Left lobe of liver (tissue), 2 donors: ENCODE data around the gene MYOD1. TPM values are rescaled to one million over a fixed set of nuclear protein-coding genes. Genes with fewer than 3 reads are reported as not detected.

Experiments
- ATAC-seq: fragments of 200-7000 bp; cut with Tn5 transposase; one replicate; pipeline ENCODE4 v1.9.1; 2020; ENCODE audit warnings: mild to moderate bottlenecking, moderate library complexity
- DNase-seq: peaks from one replicate; pipeline ENCODE4 v3.0.0-alpha.2; 2020; ENCODE audit warnings: low spot score
- total RNA-seq: library from RNA; stranded (reverse); gene quantifications from one replicate; pipeline ENCODE4 v1.2.1, GENCODE V29; 2021
- donor health status: DM: no; HTN: no; CAD: no; lungs with moderate emphysema.
- donor health status: DM: no; HTN: yes; CAD: no.

The MYOD1 gene
- not detected for total RNA-seq

DNA sequence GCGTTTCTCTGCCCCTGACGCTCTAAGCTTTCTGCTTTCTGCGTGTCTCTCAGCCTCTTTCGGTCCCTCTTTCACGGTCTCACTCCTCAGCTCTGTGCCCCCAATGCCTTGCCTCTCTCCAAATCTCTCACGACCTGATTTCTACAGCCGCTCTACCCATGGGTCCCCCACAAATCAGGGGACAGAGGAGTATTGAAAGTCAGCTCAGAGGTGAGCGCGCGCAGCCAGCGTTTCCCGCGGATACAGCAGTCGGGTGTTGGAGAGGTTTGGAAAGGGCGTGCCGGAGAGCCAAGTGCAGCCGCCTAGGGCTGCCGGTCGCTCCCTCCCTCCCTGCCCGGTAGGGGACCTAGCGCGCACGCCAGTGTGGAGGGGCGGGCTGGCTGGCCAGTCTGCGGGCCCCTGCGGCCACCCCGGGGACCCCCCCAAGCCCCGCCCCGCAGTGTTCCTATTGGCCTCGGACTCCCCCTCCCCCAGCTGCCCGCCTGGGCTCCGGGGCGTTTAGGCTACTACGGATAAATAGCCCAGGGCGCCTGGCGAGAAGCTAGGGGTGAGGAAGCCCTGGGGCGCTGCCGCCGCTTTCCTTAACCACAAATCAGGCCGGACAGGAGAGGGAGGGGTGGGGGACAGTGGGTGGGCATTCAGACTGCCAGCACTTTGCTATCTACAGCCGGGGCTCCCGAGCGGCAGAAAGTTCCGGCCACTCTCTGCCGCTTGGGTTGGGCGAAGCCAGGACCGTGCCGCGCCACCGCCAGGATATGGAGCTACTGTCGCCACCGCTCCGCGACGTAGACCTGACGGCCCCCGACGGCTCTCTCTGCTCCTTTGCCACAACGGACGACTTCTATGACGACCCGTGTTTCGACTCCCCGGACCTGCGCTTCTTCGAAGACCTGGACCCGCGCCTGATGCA lies at the start of gene MYOD1:
TSS of gene MYOD1 (plus strand) at position 544 of the 910 bp plus-strand sequence. CDS start at position 756, 212 bp downstream.
- DNase-seq (no peak), ATAC-seq (peak; percentile 44)

DNA sequence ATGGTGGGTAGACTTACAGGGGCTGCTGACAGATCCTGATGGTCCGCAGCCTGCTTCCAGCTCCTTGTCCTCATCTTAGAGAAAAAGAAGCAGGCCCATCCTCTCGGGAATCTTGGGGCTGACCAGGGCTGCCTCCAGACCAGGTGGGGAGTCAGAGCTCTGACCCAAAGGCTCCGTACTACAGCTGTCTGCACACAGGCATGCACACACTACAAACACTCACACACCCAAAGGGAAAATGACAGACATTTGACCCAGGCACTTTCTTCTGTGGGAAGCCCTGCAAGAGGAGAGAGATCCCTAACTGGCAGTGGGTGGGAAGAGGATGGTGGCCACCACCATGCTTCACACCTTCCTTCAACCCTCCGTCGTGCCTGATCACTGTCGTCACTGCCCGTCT lies 46.9 kb upstream of the MYOD1 start:
- DNase-seq (no peak), ATAC-seq (no peak)

DNA sequence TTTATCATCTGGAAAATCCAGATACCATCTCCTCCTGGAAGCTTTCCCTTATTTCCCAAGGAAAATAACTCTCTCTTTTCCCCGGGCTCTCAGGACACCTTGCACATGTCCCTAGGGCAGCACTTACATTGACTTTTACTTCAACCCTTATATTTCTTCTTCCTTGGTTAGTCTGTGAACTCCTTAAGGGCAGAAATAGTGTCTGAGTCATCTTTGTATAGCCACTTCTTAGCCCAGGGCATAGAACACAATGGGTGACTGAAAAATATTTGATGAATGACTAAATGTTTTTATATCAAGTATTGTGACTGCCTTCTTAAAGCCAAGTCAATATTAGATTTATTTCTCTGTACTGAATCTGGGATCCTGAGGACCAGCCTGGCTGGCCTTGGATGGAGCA lies 45.4 kb upstream of the MYOD1 start:
- DNase-seq: no peak
- ATAC-seq: no peak

DNA sequence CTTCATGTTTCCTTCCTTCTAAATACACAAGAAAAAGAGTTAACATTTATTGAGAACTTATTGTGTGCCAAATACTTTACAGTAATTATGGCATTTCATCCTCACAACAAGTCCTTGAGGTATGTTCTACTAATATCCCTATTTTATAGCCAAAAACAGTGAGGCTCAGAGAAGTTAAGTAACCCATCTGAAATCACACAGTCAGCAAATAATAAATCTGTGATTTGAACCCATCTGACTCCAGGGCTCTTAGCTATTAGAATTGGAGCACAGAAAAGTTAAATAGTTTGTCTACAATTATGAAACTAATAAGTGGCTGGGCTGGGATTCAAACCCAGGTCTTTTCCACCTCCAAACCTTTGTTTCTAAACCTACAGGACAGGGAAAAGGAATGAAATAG lies 36.5 kb upstream of the MYOD1 start:
- no peak for DNase-seq
- no peak for ATAC-seq

DNA sequence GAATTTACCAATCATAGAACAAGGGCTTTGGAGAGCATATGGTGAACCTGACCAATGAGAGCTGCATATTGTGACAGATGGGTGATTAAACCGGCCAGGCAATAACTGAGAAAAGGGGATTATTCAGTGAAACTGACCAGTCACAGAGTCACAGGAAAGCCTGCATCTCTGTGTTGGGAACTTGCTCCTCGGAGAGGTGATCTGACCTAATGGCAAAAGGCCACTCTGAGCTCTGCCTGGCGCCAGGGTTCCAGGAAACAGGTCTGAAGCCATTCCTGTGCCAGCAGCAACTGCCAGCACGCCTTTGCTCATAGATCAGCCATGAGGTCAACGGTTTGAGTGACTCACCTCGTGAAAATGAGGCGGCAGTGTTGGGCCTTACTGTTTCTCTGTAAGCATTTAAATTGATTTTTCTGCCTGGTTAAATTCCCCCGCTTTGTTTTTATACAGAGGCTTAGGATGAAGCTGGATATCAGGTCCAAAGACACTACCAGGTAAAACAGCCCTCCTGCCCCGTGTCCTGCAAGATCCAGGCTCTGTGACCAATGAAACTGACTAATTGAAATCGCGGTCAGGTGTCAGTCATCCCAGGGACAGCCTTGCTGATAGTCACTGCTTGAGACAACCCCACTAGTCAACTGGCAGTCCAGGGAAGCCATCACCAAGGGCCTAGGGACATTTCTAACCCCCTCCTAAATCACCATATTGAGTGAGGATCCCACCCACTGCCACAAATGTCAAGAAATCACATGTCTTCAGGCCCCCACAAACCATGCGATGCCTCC lies 35.8 kb upstream of the MYOD1 start:
- DNase-seq: peak; percentile 60
- peak; percentile 85 for ATAC-seq

DNA sequence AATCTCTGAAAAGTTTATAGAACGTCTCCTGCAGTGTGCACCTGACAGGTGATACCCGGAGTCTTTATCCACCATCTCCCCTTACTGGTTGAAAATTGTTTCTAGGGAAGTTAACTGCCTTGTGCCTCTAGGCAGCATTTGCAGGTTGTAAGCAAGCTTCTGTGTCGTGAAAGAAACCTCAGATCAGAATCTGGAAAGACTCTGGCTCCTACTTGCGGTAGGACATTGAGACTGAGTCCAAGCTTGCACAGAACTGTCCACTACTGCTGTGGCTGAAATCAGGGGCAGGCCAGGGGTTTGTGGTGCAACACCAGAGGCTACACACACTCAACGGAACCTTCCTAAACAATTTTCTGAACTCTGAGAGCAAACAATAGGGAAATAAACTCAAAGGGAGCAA lies 34.8 kb upstream of the MYOD1 start:
- DNase-seq (no peak), ATAC-seq (no peak)

DNA sequence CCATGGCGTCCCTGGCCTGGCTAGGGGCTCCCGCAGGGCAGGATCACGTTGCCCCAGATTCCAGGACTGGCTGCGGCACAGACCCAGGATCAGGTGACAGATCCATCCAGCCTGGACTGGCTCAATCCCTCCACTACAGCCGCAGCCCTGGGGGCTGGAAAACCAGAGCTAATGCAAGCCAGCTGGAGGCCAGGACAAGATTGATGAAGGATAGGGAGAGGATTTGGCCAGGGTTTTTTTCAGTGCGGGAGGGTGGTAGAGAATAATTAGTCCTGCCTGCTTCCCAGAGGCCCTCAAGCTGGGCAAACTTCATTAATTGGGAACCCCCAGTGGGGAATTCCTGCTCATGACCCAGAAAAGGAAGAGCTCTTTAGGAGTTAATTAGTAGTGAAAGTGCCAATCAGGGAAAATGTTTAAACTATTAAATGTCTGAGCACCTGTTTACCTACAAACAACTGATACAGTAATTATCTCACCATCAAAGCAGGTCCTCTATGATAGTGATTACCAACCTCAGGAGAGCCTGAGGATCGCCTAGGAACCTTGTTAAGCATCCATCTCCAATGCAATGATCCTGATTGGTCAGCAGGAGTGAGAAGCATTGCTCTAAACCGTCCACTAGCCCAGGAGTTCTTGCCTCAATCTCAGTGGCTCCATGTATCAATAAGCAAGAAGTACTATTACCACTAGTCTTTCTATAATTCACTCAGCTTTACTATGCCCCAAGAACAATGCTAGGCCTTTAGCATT lies 33.0 kb upstream of the MYOD1 start:
- ATAC-seq: no peak
- DNase-seq: no peak

DNA sequence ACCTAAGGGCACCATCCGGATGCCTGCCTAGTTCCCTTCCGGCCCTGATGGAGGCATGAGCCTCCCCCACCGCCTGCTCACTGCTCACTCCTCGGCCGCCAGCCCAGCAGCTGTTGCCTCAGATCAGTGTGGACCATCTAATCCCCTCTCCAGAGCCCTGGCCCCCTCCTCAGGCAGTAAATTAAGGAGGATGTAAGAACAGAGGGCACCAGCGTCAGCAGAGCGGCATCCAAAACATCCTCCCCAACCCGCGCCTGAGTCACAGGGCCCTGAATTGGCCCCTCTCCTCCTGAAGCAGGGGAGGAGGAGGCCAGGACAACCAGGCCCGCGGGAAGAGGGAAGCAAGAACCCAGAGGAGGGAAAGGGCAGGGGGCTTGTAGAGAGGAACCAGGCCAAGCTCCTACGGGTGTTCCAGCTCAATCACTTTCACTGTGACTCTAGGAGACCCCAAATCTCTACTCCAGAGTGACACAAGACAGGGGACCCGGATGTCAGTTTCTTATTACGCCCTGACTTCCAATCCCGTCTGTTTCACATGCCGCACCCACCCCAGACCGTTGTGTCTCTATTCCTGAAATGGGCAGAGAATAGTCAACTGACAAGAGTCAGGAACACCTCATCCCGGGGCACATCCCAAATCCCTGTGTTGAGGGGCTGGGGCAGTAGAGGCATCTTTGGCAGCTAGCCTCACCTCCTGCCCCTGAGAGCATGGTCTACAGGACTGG lies 31.3 kb upstream of the MYOD1 start:
- ATAC-seq: no peak
- DNase-seq: no peak

DNA sequence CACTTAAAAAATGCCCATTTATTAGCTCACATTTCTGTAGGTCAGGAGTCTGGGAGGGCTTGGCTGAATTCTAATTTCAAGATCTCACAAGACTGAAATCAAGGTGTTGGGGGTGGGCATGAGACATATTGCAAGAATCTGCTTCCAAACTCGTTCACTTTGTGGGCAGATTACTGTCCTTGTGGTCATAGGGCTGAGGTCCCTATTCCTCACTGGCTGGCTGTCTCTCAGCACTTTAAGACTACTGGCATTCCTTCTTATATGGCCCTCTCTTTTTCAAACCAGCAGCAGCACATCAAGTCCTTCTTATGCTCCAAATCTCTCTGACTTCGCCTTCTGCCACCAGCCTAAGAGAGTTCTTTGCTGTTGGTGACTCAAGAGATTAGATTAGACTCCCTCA lies 27.8 kb upstream of the MYOD1 start:
- ATAC-seq (no peak), DNase-seq (no peak)

DNA sequence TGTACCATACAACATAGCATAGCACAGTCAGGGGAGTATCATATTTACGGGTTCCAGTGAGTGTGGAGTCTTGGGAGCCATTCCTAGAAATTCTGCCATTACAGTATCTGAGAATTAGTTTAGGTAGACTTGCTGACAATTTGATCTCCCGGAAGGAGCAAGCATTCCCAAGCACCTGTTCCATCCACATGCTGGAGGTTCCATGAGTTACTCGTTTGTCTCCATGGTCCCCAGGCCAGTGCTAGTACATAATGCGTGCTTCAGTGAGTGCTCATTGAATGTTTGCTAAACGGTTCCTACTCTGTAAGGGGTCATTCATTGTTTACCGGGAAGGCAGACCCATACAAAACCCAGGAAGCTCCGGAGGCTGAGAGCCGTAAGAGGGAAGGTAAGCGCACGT lies 27.4 kb upstream of the MYOD1 start:
- ATAC-seq (no peak), DNase-seq (no peak)

DNA sequence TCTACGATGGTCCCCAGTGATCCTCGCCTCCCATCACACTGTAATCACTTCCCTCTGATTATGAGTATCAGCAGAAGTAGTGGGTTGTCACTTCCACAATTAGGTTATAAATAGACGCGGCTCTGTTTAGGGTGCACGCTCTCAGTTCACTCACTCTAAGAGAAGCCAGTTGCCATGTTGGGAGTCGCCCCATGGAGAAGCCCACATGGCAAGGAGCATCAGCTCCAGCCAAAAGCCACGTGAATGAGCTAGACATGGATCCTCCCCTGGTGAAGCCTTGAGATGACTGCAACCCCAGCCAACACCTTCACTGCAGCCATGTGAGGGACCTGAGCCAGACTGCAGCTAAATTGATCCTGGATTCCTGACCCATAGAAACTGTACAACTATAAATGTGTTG lies 26.4 kb upstream of the MYOD1 start:
- no peak for ATAC-seq
- DNase-seq: no peak

DNA sequence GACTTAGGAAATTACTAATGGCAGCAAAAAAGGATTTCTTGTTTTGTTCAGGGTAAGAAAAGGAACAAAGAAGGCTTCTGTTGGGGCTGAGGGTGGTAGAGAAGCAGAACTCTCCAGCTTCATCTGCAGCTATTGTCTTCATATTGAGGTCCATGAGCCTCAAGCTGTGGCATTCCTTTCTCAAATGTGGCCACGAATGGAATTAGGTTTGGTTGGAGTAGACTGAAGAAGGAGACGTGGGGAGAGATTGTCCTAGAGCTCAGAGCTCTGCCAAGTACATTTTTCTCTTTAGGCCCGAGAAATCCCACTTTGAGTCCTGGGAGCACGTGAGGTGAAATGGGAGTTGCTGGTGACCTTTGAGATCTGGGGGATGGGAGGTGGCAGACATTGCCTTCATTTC lies 25.8 kb upstream of the MYOD1 start:
- no peak for ATAC-seq
- DNase-seq: no peak

DNA sequence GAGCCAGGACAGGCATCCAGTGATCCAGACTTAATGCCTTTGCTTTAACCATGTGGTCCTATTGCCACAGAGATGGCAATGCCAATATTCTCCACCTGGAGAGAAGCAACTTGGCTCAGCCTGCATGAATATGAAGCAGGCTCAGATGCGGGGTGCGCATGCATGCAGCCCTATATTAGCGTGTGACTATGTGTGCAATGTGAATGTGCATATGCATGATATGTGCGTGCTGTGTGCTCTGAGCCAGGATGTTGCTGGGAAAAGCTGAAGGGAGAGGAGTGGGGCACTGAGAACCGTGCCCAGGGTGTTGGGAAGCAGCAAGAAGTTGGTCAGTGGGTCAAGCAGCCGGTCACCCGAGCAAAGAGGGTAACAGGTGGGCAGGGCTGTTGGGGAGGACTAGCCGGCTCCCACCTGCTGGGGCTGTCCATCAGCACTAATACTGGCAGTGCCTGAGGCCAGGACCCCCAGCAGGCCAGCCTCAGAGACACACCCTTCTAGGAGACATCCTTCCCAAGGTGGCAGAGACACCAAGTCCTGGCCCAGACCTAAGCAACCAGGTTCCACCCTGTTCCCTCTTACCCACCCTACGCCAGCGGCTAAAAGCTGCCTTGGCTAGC lies 24.8 kb upstream of the MYOD1 start:
- no peak for DNase-seq

DNA sequence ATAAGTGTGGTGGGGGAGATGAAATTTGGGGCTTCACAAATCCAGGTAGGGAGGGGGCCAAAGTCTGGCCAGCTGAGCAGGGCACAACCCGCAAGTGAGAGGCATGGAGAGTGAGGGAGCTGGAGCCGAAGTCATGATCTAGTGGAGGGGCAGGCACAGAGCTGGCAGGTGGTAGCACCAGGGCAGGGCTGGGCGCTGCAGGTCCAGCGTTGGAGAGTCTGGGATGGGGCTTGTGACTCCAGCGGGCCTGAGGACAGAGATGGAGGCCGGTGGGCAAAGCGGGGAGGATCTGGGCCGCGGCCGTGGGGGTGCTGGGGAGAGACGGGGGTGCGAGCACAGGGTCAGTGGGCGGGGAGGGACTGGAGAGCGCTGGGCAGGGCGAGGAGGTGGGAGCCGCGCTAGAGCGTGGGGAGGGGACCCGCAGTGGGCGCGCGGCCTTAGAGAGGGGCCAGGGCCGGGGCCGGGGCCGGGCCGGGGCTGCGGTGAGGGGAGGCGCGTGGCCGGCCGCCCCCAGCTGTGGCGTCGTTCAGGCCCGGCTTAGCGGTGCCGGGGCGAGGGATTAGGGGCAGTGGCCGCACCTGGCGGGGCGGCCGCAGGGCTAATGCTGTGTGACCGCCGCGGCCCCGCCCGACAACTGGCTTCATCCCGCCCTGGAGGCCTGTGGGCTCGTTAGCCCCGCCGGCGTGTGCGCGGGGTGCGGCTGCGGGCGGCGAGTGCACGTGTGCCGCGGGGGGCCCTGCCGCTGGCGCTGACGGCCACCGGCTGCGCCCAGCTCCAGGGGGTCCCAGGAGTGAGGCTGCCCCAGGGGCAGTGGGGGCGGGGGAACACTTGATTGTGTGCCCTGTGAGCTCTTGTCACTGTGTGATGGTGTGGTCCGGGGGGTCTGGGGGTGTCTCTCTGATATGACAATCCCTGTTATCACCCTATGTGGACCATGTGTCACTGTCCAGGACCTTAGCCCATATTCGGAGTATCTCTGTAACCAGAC lies 23.6 kb upstream of the MYOD1 start:
- ATAC-seq (no peak), DNase-seq (no peak)

More for the DNA sequence above, 24.8 kb upstream of the MYOD1 start:
- no peak for ATAC-seq

DNA sequence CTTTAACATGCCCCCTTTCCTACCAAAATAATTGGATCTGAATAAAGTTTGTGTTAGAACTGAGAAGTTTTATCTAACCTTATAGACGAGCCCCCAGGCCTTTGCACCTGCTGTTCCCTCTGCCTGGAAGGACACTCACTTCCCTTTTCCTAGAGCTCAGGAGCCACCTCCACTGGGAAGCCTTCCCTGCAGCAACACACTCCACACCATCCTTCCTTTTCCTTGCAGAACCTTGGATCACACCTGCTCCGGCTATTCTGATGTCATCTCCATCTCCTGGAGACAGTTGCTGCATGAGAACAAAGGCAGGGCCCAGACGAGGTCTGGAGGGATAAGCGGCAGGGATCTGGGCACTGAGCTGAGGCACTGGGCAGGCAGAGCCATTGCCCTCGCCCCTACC lies 22.6 kb upstream of the MYOD1 start:
- no peak for ATAC-seq
- no peak for DNase-seq

DNA sequence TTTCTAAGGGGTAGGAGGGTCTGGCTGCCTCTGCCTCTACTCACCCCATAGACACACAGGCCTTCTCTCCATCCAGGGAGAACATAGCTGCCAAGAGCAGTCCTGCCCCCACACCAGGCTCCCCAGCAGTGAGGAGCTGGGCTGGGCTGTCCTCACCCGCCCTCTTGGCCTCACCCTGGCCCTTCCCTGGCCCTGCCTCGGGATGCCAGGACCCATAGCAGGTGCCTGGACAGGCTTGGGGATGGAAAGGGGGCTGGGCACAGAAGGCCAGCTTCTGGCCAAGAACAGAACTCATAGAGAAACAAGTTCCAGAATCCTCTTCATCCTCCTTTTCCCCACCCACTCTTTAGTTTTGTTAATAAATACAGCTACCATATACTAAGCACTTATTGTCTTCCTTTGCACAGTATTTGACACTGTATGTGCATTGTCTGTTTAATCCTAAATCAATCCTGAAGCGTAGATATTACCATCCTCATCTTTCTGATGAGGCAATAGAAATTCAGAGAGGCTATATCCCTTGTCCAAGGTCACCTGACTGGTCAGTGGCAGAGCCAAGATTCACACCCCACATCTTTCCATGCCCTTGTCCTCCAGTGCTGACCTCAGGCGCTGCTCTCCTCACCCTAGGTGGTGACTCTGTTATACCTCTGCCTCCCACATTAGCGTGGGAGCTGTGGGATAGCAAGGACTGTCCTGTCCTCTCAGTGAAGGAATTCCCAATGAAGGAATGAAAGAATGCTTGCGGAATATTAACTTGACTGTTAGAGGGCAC lies 22.0 kb upstream of the MYOD1 start:
- DNase-seq (no peak), ATAC-seq (no peak)

DNA sequence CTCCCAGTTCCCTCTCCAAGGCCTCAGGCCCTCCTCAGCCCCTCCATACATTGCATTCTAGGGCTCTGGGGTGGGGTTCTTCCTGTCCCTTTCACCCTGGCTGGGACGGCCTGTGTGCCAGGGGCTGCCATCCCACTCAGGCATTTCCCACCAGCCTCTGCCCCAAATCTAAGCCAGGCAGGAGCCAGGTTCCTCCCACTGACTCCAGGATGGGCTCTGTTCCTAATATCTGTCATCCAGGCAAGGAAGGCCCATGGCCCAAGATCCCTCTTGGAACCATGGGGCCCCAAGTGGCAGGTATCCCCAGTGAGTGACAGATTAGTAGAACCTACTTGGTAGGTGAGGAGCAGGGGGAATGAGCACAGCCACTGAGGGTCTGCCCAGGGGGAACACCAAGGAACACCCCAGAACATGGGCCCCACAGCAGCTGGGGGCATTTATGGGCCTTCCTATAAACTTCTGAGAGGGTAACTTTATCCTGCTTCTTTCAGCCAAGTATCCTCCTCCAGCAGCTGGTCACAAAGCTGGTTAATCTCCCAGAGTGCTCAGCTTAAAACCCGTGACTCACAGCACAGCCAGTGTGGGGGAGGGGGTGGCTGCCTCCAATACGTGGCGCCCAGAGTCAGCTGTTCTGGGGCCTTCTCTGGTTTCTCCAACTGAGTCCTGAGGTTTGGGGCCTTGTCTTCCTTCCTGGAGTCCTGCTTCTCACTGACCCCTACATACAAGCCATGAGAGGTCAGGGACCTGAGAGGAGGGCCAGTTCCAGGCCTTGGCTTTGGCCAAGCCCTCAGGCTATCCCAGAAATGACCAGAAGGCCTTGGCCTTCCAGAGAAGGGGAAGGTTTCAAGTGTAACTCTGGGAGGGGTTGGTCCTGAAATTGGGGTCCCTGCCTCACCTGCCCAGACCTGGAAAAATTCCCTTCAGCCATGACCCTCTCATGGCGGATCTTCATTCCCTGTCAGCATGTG lies 19.9 kb upstream of the MYOD1 start:
- no peak for ATAC-seq
- no peak for DNase-seq
